Keratinocyte (primary cell): Measurements from ENCODE around the gene SCFD1. TPM values are rescaled to one million over a fixed set of nuclear protein-coding genes. Genes with fewer than 3 reads are reported as not detected.

Source experiments
- DNase-seq: peaks from one replicate; pipeline ENCODE4 v3.0.0-alpha.2; 2011; ENCODE audit warnings: low read depth, missing footprints, low spot score
- FAIRE-seq: peaks from 2 replicates; lab custom pipeline; 2011; peaks lifted over from hg19 to GRCh38; lab: Jason Lieb, UNC
- H2AFZ ChIP-seq: 2 replicates; pipeline ENCODE4 v1.6.0; 2012; ENCODE audit warnings: low read length, control low read depth, inconsistent platforms; ENCODE audit not compliant: control insufficient read depth
- H3K27ac ChIP-seq: 2 replicates; pipeline ENCODE4 v1.5.1; 2011; ENCODE audit warnings: low read length; ENCODE audit not compliant: control insufficient read depth, insufficient read depth
- H3K27me3 ChIP-seq: 3 replicates; pipeline ENCODE4 v1.6.0; 2011; ENCODE audit warnings: low read length; ENCODE audit not compliant: control insufficient read depth, insufficient read depth; ENCODE audit errors: extremely low read depth
- H3K36me3 ChIP-seq, 2 experiments: 2 replicates in 1 of 2; 3 replicates in 1 of 2; pipeline ENCODE4 v1.5.1; 2011; ENCODE audit warnings: low read length in 2 of 2, mild to moderate bottlenecking in 1 of 2; ENCODE audit not compliant: control insufficient read depth in 2 of 2, insufficient read depth in 2 of 2; ENCODE audit errors: extremely low read depth in 1 of 2
- H3K4me1 ChIP-seq: 3 replicates; pipeline ENCODE4 v1.5.1; 2011; ENCODE audit warnings: low read length; ENCODE audit not compliant: control insufficient read depth, insufficient read depth; ENCODE audit errors: extremely low read depth
- H3K4me2 ChIP-seq: 3 replicates; pipeline ENCODE4 v1.6.0; 2011; ENCODE audit warnings: low read depth, low read length; ENCODE audit not compliant: control insufficient read depth, insufficient read depth; ENCODE audit errors: extremely low read depth
- H3K4me3 ChIP-seq, 3 experiments: fragments of 200-600 bp in 1 of 3; sonication (generic) in 1 of 3; 2 replicates in 2 of 3; 3 replicates in 1 of 3; pipeline ENCODE4 v1.5.1; 2011 to 2016; ENCODE audit warnings: low read length in 3 of 3, mild to moderate bottlenecking in 3 of 3, control low read depth in 2 of 3, inconsistent platforms in 1 of 3, low read depth in 1 of 3, mixed read lengths in 1 of 3, mixed run types in 1 of 3, moderate library complexity in 1 of 3; ENCODE audit not compliant: control insufficient read depth in 2 of 3, insufficient read depth in 2 of 3; ENCODE audit errors: extremely low read depth in 1 of 3
- H3K79me2 ChIP-seq: 2 replicates; pipeline ENCODE4 v1.6.0; 2012; ENCODE audit warnings: low read length; ENCODE audit not compliant: control insufficient read depth, insufficient read depth
- H3K9ac ChIP-seq: 3 replicates; pipeline ENCODE4 v1.6.0; 2011; ENCODE audit warnings: low read length; ENCODE audit not compliant: control insufficient read depth, insufficient read depth; ENCODE audit errors: extremely low read depth
- H3K9me1 ChIP-seq: 3 replicates; pipeline ENCODE4 v1.6.0; 2011; ENCODE audit warnings: low read length; ENCODE audit not compliant: control insufficient read depth, insufficient read depth; ENCODE audit errors: extremely low read depth
- H3K9me3 ChIP-seq: 2 replicates; pipeline ENCODE4 v1.5.1; 2012; ENCODE audit warnings: low read depth, low read length; ENCODE audit not compliant: control insufficient read depth
- H4K20me1 ChIP-seq: 3 replicates; pipeline ENCODE4 v1.6.0; 2011; ENCODE audit warnings: low read length; ENCODE audit not compliant: control insufficient read depth, insufficient read depth; ENCODE audit errors: extremely low read depth
- EZH2 ChIP-seq: IDR thresholded peaks from one replicate; pipeline ENCODE4 v1.6.1; 2012; ENCODE audit warnings: inconsistent platforms, mild to moderate bottlenecking, low read length, moderate library complexity
- dilution Hi-C: fragments of 300-500 bp; cut with MboI; formaldehyde crosslinking; loops from one replicate; pipeline ENCODE4 v1.7.0; 2020; ENCODE audit warnings: low sequenced_read_pairs; ENCODE audit not compliant: extremely low pct_ligation_motif_present
- polyA plus RNA-seq, 5 experiments: library from polyadenylated mRNA; depleted of rRNA in 3 of 5; stranded (reverse) in 3 of 5; stranded (forward) in 1 of 5; unstranded in 1 of 5; fragments of >200 nt; gene quantifications; 1 replicate in 1 of 5; 2 replicates in 3 of 5; 3 replicates in 1 of 5; pipeline versions ENCODE4 v1.2.1 to v1.2.3, GENCODE V29; 2011 to 2012; ENCODE audit warnings: missing spikeins in 2 of 5, low read depth in 1 of 5, low replicate concordance in 1 of 5
- TF ChIP-seq, protein P1 (sequence below), 3 experiments: IDR thresholded peaks in 1 of 3; conservative IDR thresholded peaks in 1 of 3; optimal IDR thresholded peaks in 1 of 3; 2 replicates in 2 of 3; 3 replicates in 1 of 3; pipeline versions ENCODE3 to v1.5.1; 2011; ENCODE audit warnings: low read length in 3 of 3, mild to moderate bottlenecking in 3 of 3, moderate library complexity in 2 of 3, control low read depth in 1 of 3, inconsistent platforms in 1 of 3; ENCODE audit not compliant: insufficient read depth in 2 of 3; ENCODE audit errors: extremely low read depth in 1 of 3

The SCFD1 gene
- polyA plus RNA-seq, 1 donor (not counting 4 experiments of a cell fraction or from before 2014, with no cell fraction given): 100 TPM

DNA sequence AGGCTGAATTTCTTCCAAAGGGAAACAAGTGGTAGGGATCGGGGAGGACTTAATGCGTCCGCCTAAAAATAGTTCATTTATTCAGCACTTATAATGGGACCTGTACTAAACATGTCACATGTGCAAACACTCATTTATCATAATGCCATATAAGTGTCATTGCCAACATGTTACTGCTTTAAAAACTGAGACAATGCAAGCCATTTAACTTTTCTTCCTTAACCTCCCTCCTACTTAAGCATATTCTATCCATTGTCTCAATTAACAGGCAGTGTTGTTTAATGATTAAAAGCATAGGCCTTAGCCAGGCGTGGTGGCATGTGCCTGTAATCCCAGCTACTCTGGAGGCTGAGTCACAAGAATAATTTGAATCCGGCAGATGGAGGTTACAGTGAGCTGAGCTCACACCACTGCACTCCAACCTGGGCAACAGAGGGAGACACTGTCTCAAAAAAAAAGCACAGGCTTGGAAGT is 13.5 kb upstream of the SCFD1 start:
- H3K36me3 ChIP-seq: peaks cover 1 to 6% of the 10 kb centered on the region in 2 experiments
- H3K27ac ChIP-seq: peak overlapping the region; percentile 39
- no peak for DNase-seq
- peaks cover 24% of the 10 kb centered on the region for H3K4me1 ChIP-seq
- dilution Hi-C loops: no loop called here
- H4K20me1 ChIP-seq: no peaks in the 10 kb centered on the region
- no peaks in the 10 kb centered on the region for H3K27me3 ChIP-seq
- TF ChIP-seq, protein P1, sequence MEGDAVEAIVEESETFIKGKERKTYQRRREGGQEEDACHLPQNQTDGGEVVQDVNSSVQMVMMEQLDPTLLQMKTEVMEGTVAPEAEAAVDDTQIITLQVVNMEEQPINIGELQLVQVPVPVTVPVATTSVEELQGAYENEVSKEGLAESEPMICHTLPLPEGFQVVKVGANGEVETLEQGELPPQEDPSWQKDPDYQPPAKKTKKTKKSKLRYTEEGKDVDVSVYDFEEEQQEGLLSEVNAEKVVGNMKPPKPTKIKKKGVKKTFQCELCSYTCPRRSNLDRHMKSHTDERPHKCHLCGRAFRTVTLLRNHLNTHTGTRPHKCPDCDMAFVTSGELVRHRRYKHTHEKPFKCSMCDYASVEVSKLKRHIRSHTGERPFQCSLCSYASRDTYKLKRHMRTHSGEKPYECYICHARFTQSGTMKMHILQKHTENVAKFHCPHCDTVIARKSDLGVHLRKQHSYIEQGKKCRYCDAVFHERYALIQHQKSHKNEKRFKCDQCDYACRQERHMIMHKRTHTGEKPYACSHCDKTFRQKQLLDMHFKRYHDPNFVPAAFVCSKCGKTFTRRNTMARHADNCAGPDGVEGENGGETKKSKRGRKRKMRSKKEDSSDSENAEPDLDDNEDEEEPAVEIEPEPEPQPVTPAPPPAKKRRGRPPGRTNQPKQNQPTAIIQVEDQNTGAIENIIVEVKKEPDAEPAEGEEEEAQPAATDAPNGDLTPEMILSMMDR (optimal IDR thresholded peaks at IDR 0.05 in 1 of 3, IDR thresholded peaks at IDR 0.05 in 1 of 3, conservative IDR thresholded peaks at IDR 0.05 in 1 of 3; ENCODE audit: extremely low read depth in 1 of 3, insufficient read depth in 2 of 3, low read length in 3 of 3): peak; percentile 13 to 33 (median 20)
- TF ChIP-seq EZH2: no peak
- peak; percentile 67 for FAIRE-seq
- no peak overlapping the region for H2AFZ ChIP-seq
- no peaks in the 10 kb centered on the region for H3K9me1 ChIP-seq
- no peak overlapping the region for H3K4me2 ChIP-seq
- H3K4me3 ChIP-seq: no peak overlapping the region
- no peak overlapping the region for H3K9ac ChIP-seq
- no peaks in the 10 kb centered on the region for H3K79me2 ChIP-seq
- no peaks in the 10 kb centered on the region for H3K9me3 ChIP-seq

DNA sequence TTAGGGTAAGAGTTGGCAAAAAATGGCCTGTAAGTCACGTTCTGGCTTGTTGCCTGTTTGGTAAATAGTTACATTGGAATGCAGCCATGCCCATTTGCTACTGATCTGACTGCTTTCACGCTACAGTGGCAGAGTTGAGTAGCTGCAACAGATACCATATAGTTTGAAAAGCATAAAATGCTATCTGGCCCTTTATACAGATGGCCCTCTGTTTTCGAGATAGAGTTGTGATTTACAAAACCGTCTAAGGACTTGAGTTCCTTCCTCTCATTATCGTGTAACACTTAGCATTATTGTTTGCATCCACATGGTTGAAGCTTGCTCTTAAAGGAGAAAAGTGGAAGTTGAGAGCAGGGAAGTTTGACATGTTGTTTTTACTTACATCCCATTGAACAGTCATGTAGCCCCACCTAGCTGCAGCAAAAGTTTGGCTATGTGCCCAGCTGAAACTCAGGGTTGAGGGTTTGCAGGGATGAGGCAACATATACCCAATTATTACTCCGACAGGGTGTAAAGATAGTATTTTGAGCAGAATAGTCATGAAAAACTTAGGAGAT is 11.3 kb upstream of the SCFD1 start:
- Histone ChIP-seq H4K20me1 (no peaks in the 10 kb centered on the region), H3K27me3 (no peaks in the 10 kb centered on the region), H2AFZ (no peak overlapping the region), H3K9me3 (no peaks in the 10 kb centered on the region), H3K4me3 (no peak overlapping the region), H3K4me2 (peak overlapping the region; percentile 50), H3K9ac (no peak overlapping the region), H3K9me1 (no peaks in the 10 kb centered on the region), H3K27ac (peak overlapping the region; percentile 46), H3K4me1 (peaks cover 24% of the 10 kb centered on the region), H3K79me2 (no peaks in the 10 kb centered on the region), H3K36me3 (peaks cover 2 to 6% of the 10 kb centered on the region in 2 experiments)
- FAIRE-seq (peak; percentile 49), DNase-seq (peak; percentile 23)
- no peak for TF ChIP-seq EZH2
- TF ChIP-seq, protein P1 (optimal IDR thresholded peaks at IDR 0.05 in 1 of 3, IDR thresholded peaks at IDR 0.05 in 1 of 3, conservative IDR thresholded peaks at IDR 0.05 in 1 of 3; ENCODE audit: extremely low read depth in 1 of 3, insufficient read depth in 2 of 3, low read length in 3 of 3): peak in 2 of 3 experiments; percentile 23 to 56
- dilution Hi-C loops: no loop called here
